ENCODE results near the gene SPATC1L.
"Not testable (repeated sequence)": the region's sequence is repeated elsewhere in the genome, so short reads cannot be mapped to it uniquely, and the experiment has no call there.

SPATC1L gene

GRCh38 chr21:46180079-46180722 is 4.1 kb downstream of the SPATC1L start:
- Mint-ChIP-seq H3K9me3 (peaks cover 0 to 4% of the 10 kb centered on the region in 2 donors), H3K4me3 (no peak overlapping the region), H3K27ac (no peak overlapping the region), H3K36me3 (ENCODE audit: insufficient read depth) (peaks cover 4% of the 10 kb centered on the region), H3K4me1 (ENCODE audit: low read depth in 2 of 2) (peaks cover 0 to 10% of the 10 kb centered on the region in 2 donors), H3K27me3 (peaks cover 0 to 26% of the 10 kb centered on the region in 2 donors)
- ATAC-seq (replicated peaks) (no peak), DNase-seq (no peak)

GRCh38 chr21:46179708-46180078 is 4.6 kb downstream of the SPATC1L start:
- Mint-ChIP-seq H3K9me3 (peaks cover 0 to 7% of the 10 kb centered on the region in 2 donors), H3K4me1 (ENCODE audit: low read depth in 2 of 2) (peaks cover 0 to 5% of the 10 kb centered on the region in 2 donors), H3K4me3 (no peak overlapping the region), H3K27ac (no peak overlapping the region), H3K36me3 (ENCODE audit: insufficient read depth) (peaks cover 4% of the 10 kb centered on the region), H3K27me3 (peaks cover 5 to 31% of the 10 kb centered on the region in 2 donors)
- no peak for ATAC-seq (replicated peaks)
- DNase-seq: no peak

GRCh38 chr21:46178961-46179360 is 5.3 kb downstream of the SPATC1L start:
- Mint-ChIP-seq H3K27me3 (peaks cover 10 to 38% of the 10 kb centered on the region in 2 donors), H3K9me3 (peaks cover 0 to 12% of the 10 kb centered on the region in 2 donors), H3K4me1 (ENCODE audit: low read depth in 2 of 2) (peaks cover 0 to 3% of the 10 kb centered on the region in 2 donors), H3K36me3 (ENCODE audit: insufficient read depth) (peaks cover 4% of the 10 kb centered on the region), H3K4me3 (no peak overlapping the region), H3K27ac (no peak overlapping the region)
- DNase-seq (no peak), ATAC-seq (replicated peaks) (no peak)

- Mint-ChIP-seq H3K27me3 (peaks cover 10 to 53% of the 10 kb centered on the region in 2 donors), H3K9me3 (peaks cover 0 to 12% of the 10 kb centered on the region in 2 donors)
- H3K4me3 Mint-ChIP-seq; H3K4me1 Mint-ChIP-seq (ENCODE audit: low read depth in 2 of 2); H3K36me3 Mint-ChIP-seq (ENCODE audit: insufficient read depth); ATAC-seq (replicated peaks); DNase-seq; H3K27ac Mint-ChIP-seq: not testable (repeated sequence)
Measured at GRCh38 chr21:46176443-46177129, 7.7 kb downstream of the SPATC1L start.

GRCh38 chr21:46173573-46173972 is 10.7 kb downstream of the SPATC1L start:
- ATAC-seq (replicated peaks) (no peak), DNase-seq (no peak)
- H3K27ac Mint-ChIP-seq: no peak overlapping the region
- no peak overlapping the region for H3K4me3 Mint-ChIP-seq
- no peaks in the 10 kb centered on the region for H3K36me3 Mint-ChIP-seq (ENCODE audit: insufficient read depth)
- H3K9me3 Mint-ChIP-seq: peaks cover 0 to 12% of the 10 kb centered on the region in 2 donors
- H3K27me3 Mint-ChIP-seq: peaks cover 10 to 55% of the 10 kb centered on the region in 2 donors
- peaks cover 4 to 9% of the 10 kb centered on the region in 2 donors for H3K4me1 Mint-ChIP-seq (ENCODE audit: low read depth in 2 of 2)

DNA sequence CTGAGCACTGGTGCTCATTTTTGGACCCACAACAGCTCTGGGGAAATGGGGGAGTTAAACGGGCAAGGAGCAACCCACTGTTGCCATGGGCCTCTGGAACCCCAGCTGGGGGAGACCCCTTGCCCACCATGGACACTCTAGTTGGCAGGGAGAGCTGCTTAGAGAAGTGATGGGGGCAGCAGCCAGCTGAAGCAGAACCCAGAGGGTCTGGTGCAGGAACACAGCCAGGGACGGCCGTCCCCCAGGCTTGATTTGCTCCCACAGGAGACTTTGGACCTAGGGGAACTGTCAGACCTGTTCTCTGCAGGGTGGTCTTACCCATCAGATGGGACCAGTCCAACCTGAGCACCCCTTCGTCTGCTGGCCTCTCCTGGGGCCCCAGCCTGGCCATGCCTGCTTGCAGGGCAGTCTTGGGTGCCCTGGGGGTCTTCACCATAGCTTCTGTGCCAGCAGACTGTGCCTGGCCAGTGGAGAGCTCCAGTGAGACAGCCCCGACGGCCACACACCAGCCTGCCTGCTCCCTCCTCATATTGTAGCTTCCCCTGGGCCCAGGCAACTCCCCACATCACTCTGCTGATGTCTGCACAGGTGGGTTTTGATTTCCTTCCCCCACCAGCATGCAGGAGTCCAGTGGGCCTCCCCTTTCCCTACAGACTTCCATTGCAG is 11.3 kb downstream of the SPATC1L start:
- Mint-ChIP-seq H3K27ac (no peak overlapping the region), H3K36me3 (ENCODE audit: insufficient read depth) (no peaks in the 10 kb centered on the region), H3K27me3 (peaks cover 10 to 55% of the 10 kb centered on the region in 2 donors), H3K9me3 (peaks cover 0 to 12% of the 10 kb centered on the region in 2 donors), H3K4me1 (ENCODE audit: low read depth in 2 of 2) (peaks cover 4 to 9% of the 10 kb centered on the region in 2 donors), H3K4me3 (no peak overlapping the region)
- DNase-seq (no peak), ATAC-seq (replicated peaks) (no peak)

- Mint-ChIP-seq H3K4me3 (no peak overlapping the region), H3K4me1 (ENCODE audit: low read depth in 2 of 2) (peaks cover 4 to 5% of the 10 kb centered on the region in 2 donors), H3K36me3 (ENCODE audit: insufficient read depth) (no peaks in the 10 kb centered on the region), H3K27ac (no peak overlapping the region), H3K27me3 (peaks cover 10 to 55% of the 10 kb centered on the region in 2 donors), H3K9me3 (peaks cover 0 to 10% of the 10 kb centered on the region in 2 donors)
- DNase-seq (no peak), ATAC-seq (replicated peaks) (no peak)
Measured at GRCh38 chr21:46171996-46172862, 12.0 kb downstream of the SPATC1L start.

- Mint-ChIP-seq H3K27ac (no peak overlapping the region), H3K4me3 (no peak overlapping the region), H3K9me3 (peaks cover 0 to 10% of the 10 kb centered on the region in 2 donors), H3K4me1 (ENCODE audit: low read depth in 2 of 2) (peaks cover 4 to 5% of the 10 kb centered on the region in 2 donors), H3K36me3 (ENCODE audit: insufficient read depth) (no peaks in the 10 kb centered on the region), H3K27me3 (peaks cover 10 to 52% of the 10 kb centered on the region in 2 donors)
- no peak for DNase-seq
- no peak for ATAC-seq (replicated peaks)
Measured at GRCh38 chr21:46171585-46171984, 12.7 kb downstream of the SPATC1L start.

- H3K27me3 Mint-ChIP-seq: peaks cover 10 to 46% of the 10 kb centered on the region in 2 donors
- H3K4me1 Mint-ChIP-seq (ENCODE audit: low read depth in 2 of 2); H3K36me3 Mint-ChIP-seq (ENCODE audit: insufficient read depth); ATAC-seq (replicated peaks); H3K9me3 Mint-ChIP-seq: not testable (repeated sequence)
- peak in 1 of 3 experiments; percentile 22 for DNase-seq
- H3K27ac Mint-ChIP-seq: peak overlapping the region in 1 of 2 donors; percentile 26
- peak overlapping the region in 1 of 2 donors; percentile 15 for H3K4me3 Mint-ChIP-seq
Measured at GRCh38 chr21:46170436-46171193, 13.6 kb downstream of the SPATC1L start.

DNA sequence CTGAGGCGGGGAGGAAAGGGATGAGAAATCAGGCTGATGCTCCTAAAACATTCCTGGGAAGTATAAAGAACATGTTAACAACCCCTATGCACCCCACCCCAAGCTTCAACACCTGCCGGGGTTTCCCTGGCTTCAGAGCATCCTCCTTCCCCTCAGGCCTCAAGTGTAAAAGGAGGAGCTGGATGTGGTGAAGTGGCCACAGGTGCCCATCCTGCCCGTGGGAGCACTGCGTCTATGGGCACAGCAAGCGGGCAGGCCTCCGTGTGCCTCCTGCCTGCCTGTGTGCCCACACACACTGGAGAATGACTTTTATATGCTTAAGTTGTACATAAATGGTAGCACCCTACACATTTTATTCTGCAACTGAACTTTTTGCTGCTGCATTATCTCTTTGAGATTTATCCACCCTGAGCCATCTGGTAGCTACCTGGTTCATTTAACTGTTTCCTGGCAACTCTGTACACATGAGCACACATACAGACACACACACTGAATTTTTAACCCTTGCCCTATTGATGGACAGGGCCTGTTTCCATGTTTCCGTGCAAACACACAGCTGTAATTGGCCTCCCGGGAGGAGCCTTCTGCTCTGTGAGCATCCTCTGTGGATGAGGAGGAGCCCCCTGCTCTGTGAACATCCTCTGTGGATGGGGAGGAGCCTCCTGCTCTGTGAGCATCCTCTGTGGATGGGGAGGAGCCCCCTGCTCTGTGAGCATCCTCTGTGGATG is 15.4 kb downstream of the SPATC1L start:
- Mint-ChIP-seq H3K27ac (no peak overlapping the region), H3K36me3 (ENCODE audit: insufficient read depth) (no peaks in the 10 kb centered on the region), H3K9me3 (no peaks in the 10 kb centered on the region), H3K27me3 (peaks cover 0 to 45% of the 10 kb centered on the region in 2 donors), H3K4me1 (ENCODE audit: low read depth in 2 of 2) (peaks cover 4 to 5% of the 10 kb centered on the region in 2 donors), H3K4me3 (no peak overlapping the region)
- ATAC-seq (replicated peaks) (no peak), DNase-seq (no peak)

GRCh38 chr21:46168238-46168637 is 16.0 kb downstream of the SPATC1L start:
- Mint-ChIP-seq H3K36me3 (ENCODE audit: insufficient read depth) (no peaks in the 10 kb centered on the region), H3K4me3 (no peak overlapping the region), H3K4me1 (ENCODE audit: low read depth in 2 of 2) (peaks cover 4 to 5% of the 10 kb centered on the region in 2 donors), H3K9me3 (no peaks in the 10 kb centered on the region), H3K27ac (no peak overlapping the region), H3K27me3 (peaks cover 0 to 45% of the 10 kb centered on the region in 2 donors)
- DNase-seq (no peak), ATAC-seq (replicated peaks) (no peak)

DNA sequence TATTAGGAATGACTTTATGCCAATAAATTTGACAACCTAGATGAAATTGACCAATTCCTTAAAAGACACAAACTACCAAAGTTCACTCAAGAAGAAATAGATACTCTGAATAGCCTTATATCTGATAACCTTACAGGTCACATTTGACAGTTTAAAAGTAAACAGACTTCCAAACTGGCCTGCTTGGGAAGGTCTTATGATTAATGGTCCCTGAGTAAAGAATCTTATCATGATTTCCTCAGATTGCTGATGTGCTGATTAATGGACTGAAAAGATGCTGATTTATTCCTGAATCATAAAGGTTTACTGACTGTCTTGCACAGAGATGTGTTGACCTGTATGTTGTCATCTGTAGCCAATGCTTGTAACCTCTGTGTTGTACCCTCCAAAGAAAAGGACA is 19.2 kb downstream of the SPATC1L start:
- Mint-ChIP-seq H3K27ac (no peak overlapping the region), H3K4me1 (ENCODE audit: low read depth in 2 of 2) (no peaks in the 10 kb centered on the region), H3K4me3 (no peak overlapping the region), H3K9me3 (no peaks in the 10 kb centered on the region), H3K27me3 (peaks cover 0 to 35% of the 10 kb centered on the region in 2 donors), H3K36me3 (ENCODE audit: insufficient read depth) (peaks cover 2% of the 10 kb centered on the region)
- DNase-seq (no peak), ATAC-seq (replicated peaks) (no peak)
